Measurements from ENCODE around the gene FCHSD2.
"Not testable (repeated sequence)": the region's sequence is repeated elsewhere in the genome, so short reads cannot be mapped to it uniquely, and the experiment has no call there.

FCHSD2 gene

GRCh38 chr11:73114835-73115220, 27.3 kb downstream of the FCHSD2 start:
- no peak for DNase-seq

GRCh38 chr11:73114110-73114834, 27.8 kb downstream of the FCHSD2 start:
- DNase-seq = no peak

GRCh38 chr11:73113426-73113825, 28.7 kb downstream of the FCHSD2 start:
- DNase-seq = no peak

GRCh38 chr11:73107597-73107996, 34.5 kb downstream of the FCHSD2 start:
- no peak for DNase-seq

GRCh38 chr11:73106347-73106746, 35.8 kb downstream of the FCHSD2 start:
- no peak for DNase-seq

- DNase-seq = no peak
Measured at GRCh38 chr11:73100578-73100977, 41.5 kb downstream of the FCHSD2 start.

GRCh38 chr11:73099512-73100266, 42.4 kb downstream of the FCHSD2 start:
- DNase-seq = no peak

- no peak for DNase-seq
Measured at GRCh38 chr11:73095613-73096012, 46.5 kb downstream of the FCHSD2 start.

GRCh38 chr11:73091521-73092305, 50.4 kb downstream of the FCHSD2 start:
- no peak for DNase-seq

GRCh38 chr11:73087730-73088129, 54.4 kb downstream of the FCHSD2 start:
- no peak for DNase-seq

- no peak for DNase-seq
Measured at GRCh38 chr11:73085189-73085875, 56.8 kb downstream of the FCHSD2 start.

GRCh38 chr11:73078631-73079030, 63.5 kb downstream of the FCHSD2 start:
- DNase-seq = no peak

- no peak for DNase-seq
Measured at GRCh38 chr11:73077454-73077853, 64.7 kb downstream of the FCHSD2 start.

GRCh38 chr11:73074319-73074718, 67.8 kb downstream of the FCHSD2 start:
- no peak for DNase-seq

- DNase-seq = no peak
Measured at GRCh38 chr11:73072935-73073481, 69.1 kb downstream of the FCHSD2 start.

GRCh38 chr11:73070653-73071052, 71.5 kb downstream of the FCHSD2 start:
- DNase-seq = no peak

- DNase-seq = not testable (repeated sequence)
Measured at GRCh38 chr11:73061857-73062424, 80.2 kb downstream of the FCHSD2 start.

GRCh38 chr11:73061434-73061833, 80.7 kb downstream of the FCHSD2 start:
- not testable (repeated sequence) for DNase-seq

- DNase-seq = no peak
Measured at GRCh38 chr11:73059915-73060314, 82.2 kb downstream of the FCHSD2 start.

- DNase-seq = no peak
Measured at GRCh38 chr11:73058989-73059674, 83.0 kb downstream of the FCHSD2 start.

GRCh38 chr11:73055655-73056354, 86.3 kb downstream of the FCHSD2 start:
- no peak for DNase-seq
